HUES64 (cell line): ENCODE measurements around the gene GLMP.

ENCODE experiments used
- H3K27ac ChIP-seq: 2 replicates; pipeline ENCODE4 v1.7.0; 2013; ENCODE audit warnings: low read depth, low read length, inconsistent platforms
- H3K27me3 ChIP-seq: 2 replicates; pipeline ENCODE4 v1.6.1; 2013; ENCODE audit warnings: mild to moderate bottlenecking, low read length; ENCODE audit not compliant: insufficient read depth
- H3K36me3 ChIP-seq: 2 replicates; pipeline ENCODE4 v1.6.1; 2013; ENCODE audit warnings: mild to moderate bottlenecking, low read length; ENCODE audit not compliant: insufficient read depth
- H3K4me1 ChIP-seq: 2 replicates; pipeline ENCODE4 v1.6.1; 2013; ENCODE audit warnings: mild to moderate bottlenecking, low read length, moderate library complexity; ENCODE audit not compliant: insufficient read depth
- H3K4me3 ChIP-seq: 2 replicates; pipeline ENCODE4 v1.5.1; 2013; ENCODE audit warnings: mild to moderate bottlenecking, low read length, moderate library complexity
- H3K9ac ChIP-seq: 2 replicates; pipeline ENCODE4 v1.6.1; 2013; ENCODE audit warnings: mild to moderate bottlenecking, low read depth, low read length
- H3K9me3 ChIP-seq: 2 replicates; pipeline ENCODE4 v1.6.1; 2013; ENCODE audit warnings: low read depth, low read length; ENCODE audit not compliant: insufficient read depth
- WGBS: fragments of 150-250, 120-280 bp; methylation state at CpG from one replicate; pipeline ENCODE4 v1.1.7; 2013; ENCODE audit warnings: missing lambda C conversion rate; 5-methylcytosine and 5-hydroxymethylcytosine counted together

Gene GLMP

GRCh38 chr1:156285437-156285836, 10.0 kb downstream of the GLMP start:
- Histone ChIP-seq H3K4me3 (no peak overlapping the region), H3K9me3 (no peaks in the 10 kb centered on the region), H3K9ac (no peak overlapping the region), H3K27me3 (no peaks in the 10 kb centered on the region), H3K36me3 (peaks cover 11% of the 10 kb centered on the region; the same call in 1 of the 2 replicates), H3K27ac (no peak overlapping the region), H3K4me1 (peaks cover 18% of the 10 kb centered on the region; the same call in 1 of the 2 replicates)
- WGBS, result 97% methylated on average over 21 of the region's 21 CpGs

DNA sequence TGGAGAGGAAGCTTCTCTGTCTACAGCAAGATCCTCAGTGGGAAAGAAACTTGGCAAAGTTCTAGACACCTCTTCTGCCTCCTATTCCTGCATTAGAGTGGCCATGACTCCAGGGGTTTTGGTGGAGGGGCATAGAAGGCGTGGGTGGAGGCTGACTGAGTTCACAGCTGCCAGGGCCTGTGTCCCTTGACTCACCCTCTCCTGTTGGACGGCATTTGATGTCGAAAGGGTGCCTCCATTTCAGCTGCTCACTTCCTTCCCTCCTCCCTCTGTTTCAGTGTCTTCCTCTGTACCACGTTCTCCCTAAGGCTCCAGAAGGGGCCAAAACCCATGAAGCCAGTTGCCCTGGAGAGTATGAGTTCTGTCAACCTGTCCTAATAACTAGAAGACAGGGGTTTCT, 10.7 kb downstream of the GLMP start:
- Histone ChIP-seq H3K9me3 (no peaks in the 10 kb centered on the region), H3K4me1 (peaks cover 18% of the 10 kb centered on the region; the same call in 1 of the 2 replicates), H3K27ac (no peak overlapping the region), H3K9ac (no peak overlapping the region), H3K27me3 (no peaks in the 10 kb centered on the region), H3K4me3 (peak overlapping the region; percentile 27; the same call in 1 of the 2 replicates), H3K36me3 (peaks cover 17% of the 10 kb centered on the region)
- 90% methylated on average over 4 of the region's 4 CpGs for WGBS

DNA sequence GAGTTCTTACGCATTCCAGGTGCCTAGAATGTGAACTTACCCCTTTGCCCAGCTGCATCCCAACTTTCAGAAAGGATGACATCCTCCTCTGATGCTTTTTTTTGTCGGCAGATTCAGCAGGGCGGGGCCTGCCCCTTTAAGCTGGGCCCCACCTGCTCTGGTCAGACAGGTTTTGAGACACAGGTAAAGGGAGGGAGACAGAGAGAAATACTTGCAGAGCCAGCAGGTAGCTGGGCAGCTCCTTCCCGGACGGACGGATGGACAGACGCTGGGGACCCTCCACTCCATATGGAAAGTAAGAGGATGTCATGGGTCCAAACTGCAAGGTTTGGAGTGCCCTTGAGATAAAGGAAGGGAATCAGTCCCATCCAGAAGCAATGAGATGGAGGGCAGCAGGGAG, 11.4 kb downstream of the GLMP start, which contains the start of gene TMEM79:
Gene TMEM79, plus strand, starts transcription at position 214 of the 400 bp plus-strand sequence. CDS start 902 bp downstream, outside the sequence.
- Histone ChIP-seq H3K9me3 (no peaks in the 10 kb centered on the region), H3K27ac (peak within 1 kb of the TSS; percentile 98), H3K4me1 (peaks cover 18% of the 10 kb centered on the region; the same call in 1 of the 2 replicates), H3K4me3 (peak within 1 kb of the TSS; percentile 84), H3K36me3 (peaks cover 21% of the 10 kb centered on the region), H3K27me3 (no peaks in the 10 kb centered on the region), H3K9ac (peak within 1 kb of the TSS; percentile 98)
- WGBS, result 96% methylated on average over 7 of the region's 7 CpGs

DNA sequence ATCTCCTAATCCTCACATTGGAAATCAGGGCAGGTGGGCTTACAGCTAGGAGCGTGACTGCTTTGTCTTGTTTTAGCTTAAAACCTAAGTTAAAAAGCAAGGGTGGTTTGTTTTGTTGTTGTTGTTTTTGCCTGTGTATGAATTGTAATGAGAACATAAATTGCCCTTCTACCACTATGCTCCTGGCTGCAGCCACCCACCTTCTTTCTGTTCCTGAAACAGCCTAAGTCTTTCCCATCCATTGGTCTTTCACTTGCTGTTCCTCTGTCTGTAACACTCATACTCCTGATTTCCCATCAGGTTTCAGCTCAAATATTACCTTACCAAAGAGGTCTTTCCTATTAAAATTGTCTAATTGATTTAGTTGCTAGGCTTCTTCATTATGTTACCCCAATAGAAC, 12.0 kb downstream of the GLMP start:
- H3K36me3 ChIP-seq, result peaks cover 24% of the 10 kb centered on the region
- H3K4me1 ChIP-seq, result peaks cover 18% of the 10 kb centered on the region; the same call in 1 of the 2 replicates
- no peaks in the 10 kb centered on the region for H3K9me3 ChIP-seq
- WGBS, result 73% methylated on average over 1 of the region's 1 CpG
- H3K9ac ChIP-seq, result peak overlapping the region; percentile 98
- H3K4me3 ChIP-seq, result peak overlapping the region; percentile 84
- peak overlapping the region; percentile 98; the same call in 1 of the 2 replicates for H3K27ac ChIP-seq
- no peaks in the 10 kb centered on the region for H3K27me3 ChIP-seq

- H3K27me3 ChIP-seq, result no peaks in the 10 kb centered on the region
- peak within 1 kb of the TSS; percentile 84 for H3K4me3 ChIP-seq
- peaks cover 32% of the 10 kb centered on the region for H3K36me3 ChIP-seq
- WGBS, result under 1% methylated on average over 50 of the region's 50 CpGs
- H3K27ac ChIP-seq, result peak within 1 kb of the TSS; percentile 98
- no peaks in the 10 kb centered on the region for H3K9me3 ChIP-seq
- peak within 1 kb of the TSS; percentile 98 for H3K9ac ChIP-seq
- peaks cover 18% of the 10 kb centered on the region; the same call in 1 of the 2 replicates for H3K4me1 ChIP-seq
These were observed 12.8 kb downstream of the GLMP start, which contains the start of gene SMG5 for GRCh38 chr1:156282479-156283222. SMG5 (minus strand) TSS chr1:156282825; CDS start chr1:156282680, 145 bp downstream.

- no peaks in the 10 kb centered on the region for H3K9me3 ChIP-seq
- H3K27me3 ChIP-seq, result no peaks in the 10 kb centered on the region
- peak overlapping the region; percentile 84 for H3K4me3 ChIP-seq
- H3K9ac ChIP-seq, result peak overlapping the region; percentile 98
- WGBS, result 11% methylated on average over 22 of the region's 22 CpGs
- peak overlapping the region; percentile 98 for H3K27ac ChIP-seq
- H3K36me3 ChIP-seq, result peaks cover 39% of the 10 kb centered on the region
- peaks cover 18% of the 10 kb centered on the region; the same call in 1 of the 2 replicates for H3K4me1 ChIP-seq
These were observed 13.6 kb downstream of the GLMP start for GRCh38 chr1:156281693-156282478.

DNA sequence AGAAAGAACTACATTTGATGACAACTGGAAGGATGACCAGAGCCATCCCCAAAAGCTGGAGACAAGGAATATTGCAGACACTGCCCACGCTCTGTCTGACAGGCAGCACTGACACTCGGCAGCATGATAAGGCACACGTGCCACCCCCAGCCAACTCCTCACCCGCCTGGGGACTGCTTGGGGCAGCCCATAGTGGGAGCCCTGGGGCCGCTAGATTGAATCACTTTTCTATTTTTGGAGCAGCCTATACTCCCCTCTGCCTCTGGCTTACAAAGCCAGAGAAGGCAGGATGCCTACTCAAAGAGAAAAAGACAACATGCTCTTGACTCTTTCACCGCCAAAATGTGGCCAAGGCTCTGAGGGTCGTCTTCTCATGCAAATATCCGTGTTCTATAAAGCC, 14.2 kb downstream of the GLMP start:
- Histone ChIP-seq H3K9me3 (no peaks in the 10 kb centered on the region), H3K9ac (peak overlapping the region; percentile 98), H3K4me1 (peaks cover 18% of the 10 kb centered on the region; the same call in 1 of the 2 replicates), H3K27me3 (no peaks in the 10 kb centered on the region), H3K36me3 (peaks cover 45% of the 10 kb centered on the region), H3K4me3 (peak overlapping the region; percentile 84), H3K27ac (no peak overlapping the region)
- 66% methylated on average over 8 of the region's 8 CpGs for WGBS

- WGBS, result 92% methylated on average over 1 of the region's 3 CpGs
- H3K36me3 ChIP-seq, result peaks cover 59% of the 10 kb centered on the region
These were observed 15.6 kb downstream of the GLMP start for GRCh38 chr1:156279837-156280236.

GRCh38 chr1:156276966-156277381, 18.5 kb downstream of the GLMP start:
- H3K27me3 ChIP-seq, result no peaks in the 10 kb centered on the region
- H3K4me3 ChIP-seq, result no peak overlapping the region
- H3K9me3 ChIP-seq, result no peaks in the 10 kb centered on the region
- 97% methylated on average over 6 of the region's 6 CpGs for WGBS
- H3K9ac ChIP-seq, result no peak overlapping the region
- H3K27ac ChIP-seq, result no peak overlapping the region
- peaks cover 8% of the 10 kb centered on the region; the same call in 1 of the 2 replicates for H3K4me1 ChIP-seq
- peaks cover 87% of the 10 kb centered on the region for H3K36me3 ChIP-seq

More at GRCh38 chr1:156279837-156280236, 15.6 kb downstream of the GLMP start:
- no peaks in the 10 kb centered on the region for H3K9me3 ChIP-seq
- no peak overlapping the region for H3K4me3 ChIP-seq
- H3K27ac ChIP-seq, result no peak overlapping the region
- no peaks in the 10 kb centered on the region for H3K27me3 ChIP-seq
- H3K9ac ChIP-seq, result no peak overlapping the region
- H3K4me1 ChIP-seq, result peaks cover 18% of the 10 kb centered on the region; the same call in 1 of the 2 replicates

DNA sequence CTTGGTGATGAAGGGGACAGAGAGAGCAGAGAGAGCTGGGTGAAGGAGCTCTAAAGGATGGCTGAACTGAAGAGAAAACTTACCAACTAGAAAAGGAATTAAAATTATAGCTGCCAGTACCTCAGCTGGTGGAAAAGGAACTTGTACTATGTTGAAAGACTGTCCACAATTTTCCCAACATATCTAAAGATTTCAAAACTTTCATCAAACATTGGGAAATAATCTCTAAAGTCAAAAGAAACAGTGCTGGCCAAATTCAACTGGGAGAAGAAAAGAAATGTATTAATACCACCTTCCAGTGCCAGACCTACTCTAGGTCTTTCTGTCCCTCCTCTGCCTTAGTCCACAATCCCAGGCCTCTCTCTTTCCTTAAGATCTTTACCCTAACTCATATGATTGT, 18.9 kb downstream of the GLMP start:
- Histone ChIP-seq H3K27me3 (no peaks in the 10 kb centered on the region), H3K36me3 (peaks cover 92% of the 10 kb centered on the region), H3K4me3 (no peak overlapping the region), H3K9ac (no peak overlapping the region), H3K27ac (no peak overlapping the region), H3K9me3 (no peaks in the 10 kb centered on the region), H3K4me1 (peaks cover 7% of the 10 kb centered on the region; the same call in 1 of the 2 replicates)

DNA sequence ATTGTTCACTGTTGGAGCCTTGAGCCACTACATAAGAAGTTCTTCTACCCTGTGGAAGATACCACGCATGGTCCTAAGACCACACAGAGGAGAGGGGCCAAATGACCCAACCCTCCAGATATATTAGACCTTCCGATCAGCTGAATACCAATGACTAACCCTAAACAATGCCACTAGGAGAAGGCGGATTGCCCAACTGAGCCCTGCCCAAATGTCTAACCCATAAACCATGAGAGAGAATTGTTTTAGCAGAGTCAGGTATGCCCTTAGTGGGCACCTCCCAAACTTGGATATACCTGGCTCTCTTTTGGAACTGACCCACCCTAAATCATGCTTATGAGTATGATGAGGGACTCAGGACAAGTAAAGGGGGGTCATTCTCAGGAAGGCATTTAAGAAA, 25.2 kb downstream of the GLMP start:
- H3K4me3 ChIP-seq, result no peak overlapping the region
- no peak overlapping the region for H3K27ac ChIP-seq
- no peaks in the 10 kb centered on the region for H3K27me3 ChIP-seq
- H3K4me1 ChIP-seq, result no peaks in the 10 kb centered on the region
- H3K9ac ChIP-seq, result no peak overlapping the region
- WGBS, result 95% methylated on average over 3 of the region's 3 CpGs
- peaks cover 97% of the 10 kb centered on the region for H3K36me3 ChIP-seq
- H3K9me3 ChIP-seq, result no peaks in the 10 kb centered on the region
